Stimulated activated CD4-positive, alpha-beta T cell treated with anti-CD3 and anti-CD28 coated beads, Interleukin-1b, Interleukin-23, amount 100 ng/mL, for 4 hours (primary cell): Measurements from ENCODE around the gene IYD.
"Not testable (repeated sequence)": the region's sequence is repeated elsewhere in the genome, so short reads cannot be mapped to it uniquely, and the experiment has no call there.

Experiments used
- DNase-seq, 2 donors: peaks; one replicate each; pipeline ENCODE4 v3.0.0-alpha.2; 2020; ENCODE audit warnings: low read depth in 2 of 2

IYD gene

GRCh38 chr6:150352321-150353296 lies 16.2 kb upstream of the IYD start:
- DNase-seq: no peak

GRCh38 chr6:150353445-150353844 lies 15.4 kb upstream of the IYD start:
- DNase-seq: no peak

GRCh38 chr6:150354754-150355571 lies 13.8 kb upstream of the IYD start:
- DNase-seq: no peak

- no peak for DNase-seq
These were observed 12.9 kb upstream of the IYD start for GRCh38 chr6:150355932-150356331.

GRCh38 chr6:150361876-150362275 lies 6.9 kb upstream of the IYD start:
- DNase-seq: no peak

GRCh38 chr6:150363733-150364132 lies 5.1 kb upstream of the IYD start:
- DNase-seq: no peak

GRCh38 chr6:150366118-150366778 lies 2.6 kb upstream of the IYD start:
- DNase-seq: no peak

- no peak for DNase-seq
These were observed 596 bp downstream of the IYD start for GRCh38 chr6:150369408-150369807.

GRCh38 chr6:150370112-150370511 lies 1.3 kb downstream of the IYD start:
- no peak for DNase-seq

GRCh38 chr6:150371356-150371755 lies 2.5 kb downstream of the IYD start:
- DNase-seq: no peak

GRCh38 chr6:150372051-150372450 lies 3.2 kb downstream of the IYD start:
- DNase-seq: no peak

GRCh38 chr6:150373260-150373701 lies 4.5 kb downstream of the IYD start:
- no peak for DNase-seq

- DNase-seq: not testable (repeated sequence)
These were observed 5.5 kb downstream of the IYD start for GRCh38 chr6:150374346-150374745.

- no peak for DNase-seq
These were observed 8.5 kb downstream of the IYD start for GRCh38 chr6:150377211-150377781.

GRCh38 chr6:150380256-150380655 lies 11.4 kb downstream of the IYD start:
- DNase-seq: no peak

- DNase-seq: no peak
These were observed 13.4 kb downstream of the IYD start for GRCh38 chr6:150382171-150382570.

- no peak for DNase-seq
These were observed 22.6 kb downstream of the IYD start for GRCh38 chr6:150391414-150391813.

GRCh38 chr6:150391890-150392289 lies 23.1 kb downstream of the IYD start:
- DNase-seq: no peak

GRCh38 chr6:150392452-150393220 lies 23.8 kb downstream of the IYD start:
- DNase-seq: no peak

- DNase-seq: no peak
These were observed 25.5 kb downstream of the IYD start for GRCh38 chr6:150394053-150394898.
